Activated naive CD8-positive, alpha-beta T cell treated with anti-CD3 and anti-CD28 coated beads, Interleukin-2, amount 10 ng/mL, durations not matched to agents 7 days and 5 days (primary cell): Measurements from ENCODE around the gene DEAF1. TPM values are rescaled to one million over a fixed set of nuclear protein-coding genes. Genes with fewer than 3 reads are reported as not detected.

Experiments
- ATAC-seq: fragments of 150-1000 bp; cut with Tn5 transposase; one replicate; pipeline ENCODE4 v1.10.0; 2021; ENCODE audit warnings: low read depth, moderate library complexity
- POLR2A ChIA-PET: fragments of 350-600 bp; sonication (Branson Sonifier 250); formaldehyde crosslinking; loops from one replicate; lab custom pipeline; 2021; ENCODE audit warnings: antibody characterized with exemption; lab: Charles Lee
- DNase-seq: peaks from one replicate; pipeline ENCODE4 v3.0.0; 2021
- H3K27ac Mint-ChIP-seq: one replicate; pipeline ENCODE4 v1.8.0; 2022; ENCODE audit warnings: mild to moderate bottlenecking, mixed read lengths
- H3K27me3 Mint-ChIP-seq: one replicate; pipeline ENCODE4 v1.8.0; 2022; ENCODE audit warnings: mild to moderate bottlenecking, moderate library complexity, mixed read lengths
- H3K36me3 Mint-ChIP-seq: one replicate; pipeline ENCODE4 v1.8.0; 2021; ENCODE audit warnings: mild to moderate bottlenecking, mixed read lengths
- H3K4me1 Mint-ChIP-seq: one replicate; pipeline ENCODE4 v1.8.0; 2021; ENCODE audit warnings: mixed read lengths
- H3K4me3 Mint-ChIP-seq: one replicate; pipeline ENCODE4 v1.8.0; 2022; ENCODE audit warnings: mild to moderate bottlenecking, moderate library complexity, mixed read lengths
- H3K9me3 Mint-ChIP-seq: one replicate; pipeline ENCODE4 v1.8.0; 2021; ENCODE audit warnings: mixed read lengths
- total RNA-seq, 2 experiments: library from RNA; stranded (reverse); gene quantifications; one replicate each; pipeline ENCODE4 v1.2.3, GENCODE V29; 2021

DEAF1 gene
- total RNA-seq, 2 experiments from 2014 or later, result 33.1 to 36.0 TPM

DNA sequence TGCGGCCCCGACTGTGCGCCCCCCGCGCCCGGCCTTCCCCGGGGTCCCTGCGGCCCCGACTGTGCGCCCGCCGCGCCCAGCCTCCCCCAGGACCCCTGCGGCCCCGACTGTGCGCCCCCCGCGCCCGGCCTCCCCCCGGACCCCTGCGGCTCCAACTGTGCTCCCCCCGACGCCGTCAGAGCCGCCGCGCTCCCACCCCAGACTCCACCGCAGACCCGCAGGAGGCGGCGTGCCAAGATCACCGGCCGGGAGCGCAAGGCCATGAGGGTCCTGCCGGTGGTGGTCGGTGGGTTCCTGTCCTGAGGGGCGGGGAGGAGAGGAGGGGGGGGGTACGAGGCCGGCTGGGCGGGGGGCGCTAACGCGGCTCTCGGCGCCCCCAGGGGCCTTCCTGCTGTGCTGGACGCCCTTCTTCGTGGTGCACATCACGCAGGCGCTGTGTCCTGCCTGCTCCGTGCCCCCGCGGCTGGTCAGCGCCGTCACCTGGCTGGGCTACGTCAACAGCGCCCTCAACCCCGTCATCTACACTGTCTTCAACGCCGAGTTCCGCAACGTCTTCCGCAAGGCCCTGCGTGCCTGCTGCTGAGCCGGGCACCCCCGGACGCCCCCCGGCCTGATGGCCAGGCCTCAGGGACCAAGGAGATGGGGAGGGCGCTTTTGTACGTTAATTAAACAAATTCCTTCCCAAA lies 54.9 kb downstream of the DEAF1 start:
- Mint-ChIP-seq H3K9me3 (no peaks in the 10 kb centered on the region), H3K4me3 (no peak overlapping the region), H3K27me3 (peaks cover 29% of the 10 kb centered on the region), H3K4me1 (peaks cover 9% of the 10 kb centered on the region), H3K36me3 (peaks cover 4% of the 10 kb centered on the region), H3K27ac (no peak overlapping the region)
- POLR2A ChIA-PET, result interaction anchor here (1.2 kb wide), 1 partner anchor 11 kb away, joined by 3 read pairs; no protein-coding TSS in a partner anchor
- DNase-seq, result no peak
- ATAC-seq, result no peak

DNA sequence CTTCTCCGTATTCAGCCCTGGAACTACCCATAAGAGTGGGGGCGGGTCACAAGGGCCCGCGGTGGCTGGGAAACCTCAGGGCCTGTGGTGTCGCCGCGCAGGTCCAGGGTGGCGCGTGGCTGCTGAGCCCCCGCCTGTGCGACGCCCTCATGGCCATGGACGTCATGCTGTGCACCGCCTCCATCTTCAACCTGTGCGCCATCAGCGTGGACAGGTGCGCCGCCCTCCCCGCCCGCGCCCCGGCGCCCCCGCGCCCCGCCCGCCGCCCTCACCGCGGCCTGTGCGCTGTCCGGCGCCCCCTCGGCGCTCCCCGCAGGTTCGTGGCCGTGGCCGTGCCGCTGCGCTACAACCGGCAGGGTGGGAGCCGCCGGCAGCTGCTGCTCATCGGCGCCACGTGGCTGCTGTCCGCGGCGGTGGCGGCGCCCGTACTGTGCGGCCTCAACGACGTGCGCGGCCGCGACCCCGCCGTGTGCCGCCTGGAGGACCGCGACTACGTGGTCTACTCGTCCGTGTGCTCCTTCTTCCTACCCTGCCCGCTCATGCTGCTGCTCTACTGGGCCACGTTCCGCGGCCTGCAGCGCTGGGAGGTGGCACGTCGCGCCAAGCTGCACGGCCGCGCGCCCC lies 55.6 kb downstream of the DEAF1 start:
- Mint-ChIP-seq H3K36me3 (peaks cover 4% of the 10 kb centered on the region), H3K27ac (no peak overlapping the region), H3K27me3 (peaks cover 29% of the 10 kb centered on the region), H3K4me3 (no peak overlapping the region), H3K9me3 (no peaks in the 10 kb centered on the region), H3K4me1 (peaks cover 9% of the 10 kb centered on the region)
- POLR2A ChIA-PET, result no interaction called here
- DNase-seq (no peak), ATAC-seq (no peak)

DNA sequence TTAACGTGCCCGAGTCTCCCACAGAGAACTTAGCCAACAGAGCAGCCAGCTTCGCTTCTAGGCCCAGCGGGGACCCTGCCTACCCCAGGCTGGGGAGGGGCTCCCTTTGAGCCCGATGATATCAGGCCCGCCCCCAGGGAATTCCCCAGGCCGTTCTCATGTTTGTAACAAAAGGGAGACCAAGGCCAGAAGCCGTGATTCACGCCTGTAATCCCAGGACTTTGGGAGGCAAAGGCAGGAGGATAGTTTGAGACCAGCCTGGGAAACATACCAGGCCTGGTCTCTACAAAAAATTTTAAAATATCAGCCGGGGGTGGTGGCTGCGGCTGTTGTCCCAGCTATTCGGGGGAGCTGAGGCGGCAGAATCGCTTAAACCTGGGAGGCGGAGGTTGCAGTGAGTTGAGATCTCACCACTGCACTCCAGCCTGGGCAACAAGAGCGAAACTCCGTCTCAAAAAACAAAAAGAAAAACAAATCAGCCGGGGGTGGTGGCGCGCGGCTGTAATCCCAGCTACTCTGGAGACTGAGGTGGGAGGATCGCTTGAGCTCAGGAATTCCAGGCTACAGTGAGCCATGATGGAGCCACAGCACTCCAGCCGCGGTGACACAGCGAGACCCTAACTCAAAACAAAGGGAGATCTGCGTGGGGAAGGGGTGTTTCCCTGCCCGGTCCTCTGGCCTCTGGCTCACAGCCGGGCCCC lies 56.2 kb downstream of the DEAF1 start:
- DNase-seq (no peak), ATAC-seq (no peak)
- Mint-ChIP-seq H3K4me3 (no peak overlapping the region), H3K4me1 (peaks cover 9% of the 10 kb centered on the region), H3K9me3 (no peaks in the 10 kb centered on the region), H3K36me3 (peaks cover 4% of the 10 kb centered on the region), H3K27ac (no peak overlapping the region), H3K27me3 (peaks cover 29% of the 10 kb centered on the region)
- POLR2A ChIA-PET, result interaction anchor here (0.6 to 1.2 kb wide), 2 partner anchors 23 to 129 kb away, joined by 3 to 4 read pairs; partner anchors contain the start of gene IRF7

DNA sequence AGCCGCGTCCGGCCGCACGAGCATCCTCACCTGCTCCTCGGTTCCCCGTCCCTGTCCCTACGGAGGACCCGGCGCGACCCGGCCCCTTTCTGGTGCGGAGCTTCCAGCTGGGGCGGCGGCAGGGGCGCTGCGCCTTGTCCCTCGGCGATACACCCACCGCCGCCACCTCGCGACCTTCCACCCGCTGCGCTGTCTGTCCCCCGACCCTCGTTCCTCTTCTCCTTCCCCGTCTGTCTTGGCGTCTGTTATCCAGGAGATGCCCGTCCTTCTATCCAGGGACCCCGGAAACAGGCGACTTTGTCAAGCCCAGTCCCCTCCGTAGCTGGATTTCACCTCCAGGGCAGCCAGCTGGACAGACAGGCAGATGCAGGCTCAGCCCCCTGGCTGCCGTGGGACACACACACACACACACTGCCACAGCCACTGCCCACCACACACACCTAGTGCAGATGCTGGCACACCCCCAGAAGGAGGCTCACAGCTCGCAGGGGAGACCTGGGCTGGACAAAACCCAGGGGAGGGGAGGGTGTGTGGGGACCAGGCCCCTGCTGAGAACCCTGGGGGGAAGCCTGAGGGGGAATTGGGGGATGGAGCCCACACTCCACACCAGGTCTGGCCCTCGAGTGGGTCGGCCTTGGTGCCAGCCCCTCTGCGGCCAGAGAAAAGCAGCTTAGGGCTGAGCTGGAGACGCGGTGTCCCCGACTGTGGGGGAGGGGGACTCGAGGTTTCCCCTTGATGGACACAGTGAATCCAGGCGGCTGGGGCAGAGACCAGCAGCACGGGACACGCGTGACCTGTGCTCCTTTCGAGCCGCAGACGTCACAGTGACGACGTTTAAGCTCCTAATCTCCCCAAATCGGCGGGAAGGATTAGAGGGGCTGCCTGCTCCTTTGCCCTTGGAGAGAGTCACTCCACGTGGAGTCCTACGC lies 57.2 kb downstream of the DEAF1 start:
- ATAC-seq (no peak), DNase-seq (no peak)
- Mint-ChIP-seq H3K4me3 (peak overlapping the region; percentile 56), H3K36me3 (peaks cover 4% of the 10 kb centered on the region), H3K27me3 (peaks cover 29% of the 10 kb centered on the region), H3K4me1 (peaks cover 9% of the 10 kb centered on the region), H3K27ac (no peak overlapping the region), H3K9me3 (no peaks in the 10 kb centered on the region)
- POLR2A ChIA-PET, result interaction anchor here (0.6 to 1.2 kb wide), 3 partner anchors 22 to 128 kb away, joined by 3 to 4 read pairs (median 3); partner anchors contain the start of gene IRF7

DNA sequence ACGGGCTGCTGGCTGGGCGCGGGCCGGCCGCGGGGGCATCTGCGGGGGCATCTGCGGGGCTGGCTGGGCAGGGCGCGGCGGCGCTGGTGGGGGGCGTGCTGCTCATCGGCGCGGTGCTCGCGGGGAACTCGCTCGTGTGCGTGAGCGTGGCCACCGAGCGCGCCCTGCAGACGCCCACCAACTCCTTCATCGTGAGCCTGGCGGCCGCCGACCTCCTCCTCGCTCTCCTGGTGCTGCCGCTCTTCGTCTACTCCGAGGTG lies 57.8 kb downstream of the DEAF1 start:
- Mint-ChIP-seq H3K9me3 (no peaks in the 10 kb centered on the region), H3K27me3 (peaks cover 29% of the 10 kb centered on the region), H3K27ac (no peak overlapping the region), H3K4me1 (peaks cover 8% of the 10 kb centered on the region), H3K4me3 (peak overlapping the region; percentile 56), H3K36me3 (peaks cover 4% of the 10 kb centered on the region)
- ATAC-seq (peak; percentile 24), DNase-seq (no peak)
- POLR2A ChIA-PET, result interaction anchor here (1.2 kb wide), 1 partner anchor 21 kb away, joined by 4 read pairs; the partner anchor contains the start of gene IRF7

DNA sequence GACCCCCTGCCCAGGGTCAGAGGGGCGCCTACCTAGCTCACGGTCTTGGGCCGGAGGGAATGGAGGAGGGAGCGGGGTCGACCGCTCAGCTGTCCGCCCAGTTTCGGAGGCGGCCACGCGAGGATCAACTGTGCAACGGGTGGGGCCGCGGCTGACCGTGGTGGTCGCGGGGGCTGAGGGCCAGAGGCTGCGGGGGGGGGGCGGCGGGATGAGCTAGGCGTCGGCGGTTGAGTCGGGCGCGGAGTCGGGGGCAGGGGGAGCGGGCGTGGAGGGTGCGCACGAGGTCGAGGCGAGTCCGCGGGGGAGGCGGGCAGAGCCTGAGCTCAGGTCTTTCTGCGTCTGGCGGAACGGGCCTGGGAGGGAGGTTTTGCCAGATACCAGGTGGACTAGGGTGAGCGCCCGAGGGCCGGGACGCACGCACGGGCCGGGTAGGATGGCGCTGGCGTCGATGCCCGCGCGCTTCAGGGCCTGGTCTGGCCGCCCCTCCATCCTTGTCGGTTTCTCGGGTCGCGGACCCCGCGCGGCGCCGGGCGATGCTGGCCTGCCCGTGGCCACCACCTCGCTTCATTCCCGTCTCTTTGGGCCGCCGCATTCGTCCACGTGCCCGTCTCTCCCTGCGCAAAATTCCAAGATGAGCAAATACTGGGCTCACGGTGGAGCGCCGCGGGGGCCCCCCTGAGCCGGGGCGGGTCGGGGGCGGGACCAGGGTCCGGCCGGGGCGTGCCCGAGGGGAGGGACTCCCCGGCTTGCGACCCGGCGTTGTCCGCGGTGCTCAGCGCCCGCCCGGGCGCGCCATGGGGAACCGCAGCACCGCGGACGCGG lies 58.3 kb downstream of the DEAF1 start, which contains the start of gene DRD4:
DRD4 (plus strand) TSS at position 759 of the 822 bp plus-strand sequence; CDS start at position 795, 36 bp downstream.
- Mint-ChIP-seq H3K36me3 (peaks cover 4% of the 10 kb centered on the region), H3K4me3 (peak within 1 kb of the TSS; percentile 56), H3K27ac (no peak within 1 kb of the TSS), H3K27me3 (peaks cover 29% of the 10 kb centered on the region), H3K9me3 (no peaks in the 10 kb centered on the region), H3K4me1 (peaks cover 8% of the 10 kb centered on the region)
- POLR2A ChIA-PET, result no interaction called here
- ATAC-seq (no peak), DNase-seq (peak; percentile 24)

DNA sequence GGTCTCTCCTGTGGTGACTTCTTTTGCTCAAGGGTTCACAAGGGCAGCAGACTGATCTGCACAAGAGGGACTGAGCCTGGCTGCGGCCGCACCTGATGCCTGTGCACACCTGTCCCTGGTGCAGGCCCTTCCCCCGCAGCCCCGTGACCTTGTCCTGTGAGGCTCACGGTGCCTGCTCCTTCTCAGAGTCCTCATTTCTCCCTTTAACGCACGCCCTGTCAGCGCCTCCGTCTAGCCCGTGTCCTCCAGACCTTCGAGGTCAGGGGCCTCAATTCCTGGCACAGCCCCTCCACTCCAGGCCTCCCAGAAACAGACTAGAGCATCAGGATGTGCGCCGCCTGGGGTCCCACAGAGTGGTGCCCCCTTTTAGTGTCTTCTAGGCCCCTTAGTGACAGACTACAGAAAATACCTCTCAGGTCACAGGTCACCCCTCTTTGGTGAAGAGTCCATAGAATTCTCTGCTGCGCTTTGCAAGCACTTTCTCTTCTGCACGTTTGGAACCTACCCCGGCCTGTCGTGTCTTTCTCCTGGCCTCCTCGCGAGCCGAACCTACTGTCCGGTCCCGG lies 59.0 kb downstream of the DEAF1 start:
- POLR2A ChIA-PET, result no interaction called here
- H3K27me3 Mint-ChIP-seq, result peaks cover 29% of the 10 kb centered on the region
- ATAC-seq (no peak), DNase-seq (peak; percentile 27)
- no peaks in the 10 kb centered on the region for H3K9me3 Mint-ChIP-seq
- H3K36me3 Mint-ChIP-seq, result peaks cover 4% of the 10 kb centered on the region
- peaks cover 8% of the 10 kb centered on the region for H3K4me1 Mint-ChIP-seq
- H3K27ac Mint-ChIP-seq, result no peak overlapping the region
- H3K4me3 Mint-ChIP-seq, result no peak overlapping the region

DNA sequence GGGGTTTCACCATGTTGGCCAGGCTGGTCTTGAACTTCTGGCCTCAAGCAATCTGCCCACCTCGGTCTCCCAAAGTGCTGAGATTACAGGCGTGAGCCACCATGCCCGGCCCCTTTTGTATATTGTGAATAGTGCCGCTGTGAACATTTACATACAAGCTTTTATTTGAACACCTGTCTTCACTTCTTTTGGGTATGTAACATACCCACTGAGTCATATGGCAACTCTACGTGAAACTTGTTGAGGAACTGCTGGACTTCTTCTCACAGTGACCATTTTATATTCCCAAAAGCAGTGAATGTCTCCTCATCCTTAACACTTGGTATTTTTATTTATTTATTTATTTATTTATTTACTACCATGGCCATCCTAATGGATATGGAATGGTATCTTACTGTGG lies 64.2 kb downstream of the DEAF1 start:
- no peak for ATAC-seq
- DNase-seq, result no peak
- Mint-ChIP-seq H3K4me3 (no peak overlapping the region), H3K27ac (no peak overlapping the region), H3K36me3 (peaks cover 2% of the 10 kb centered on the region), H3K4me1 (peaks cover 15% of the 10 kb centered on the region), H3K27me3 (peaks cover 14% of the 10 kb centered on the region), H3K9me3 (no peaks in the 10 kb centered on the region)
- POLR2A ChIA-PET, result no interaction called here

DNA sequence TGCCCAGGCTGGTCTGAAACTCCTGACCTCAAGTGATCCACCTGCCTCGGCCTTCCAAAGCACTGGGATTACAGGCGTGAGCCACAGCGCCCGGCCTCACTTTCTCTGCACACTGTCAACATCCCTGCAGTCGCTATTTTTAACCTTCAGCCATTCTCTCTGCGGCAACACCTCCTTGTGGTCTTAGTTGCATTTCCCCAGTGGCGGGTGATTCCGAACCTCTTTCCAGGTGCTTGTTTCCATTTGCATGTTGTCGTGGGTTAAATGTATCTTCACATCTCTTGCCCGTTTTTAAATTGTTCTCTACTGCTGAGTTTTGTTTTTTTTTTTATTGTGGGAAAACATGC lies 65.8 kb downstream of the DEAF1 start:
- POLR2A ChIA-PET, result interaction anchor here (0.7 kb wide), 2 partner anchors 12 to 62 kb away, joined by 3 to 4 read pairs; no protein-coding TSS in a partner anchor
- H3K9me3 Mint-ChIP-seq, result no peaks in the 10 kb centered on the region
- ATAC-seq (peak; percentile 43), DNase-seq (peak; percentile 37)
- H3K36me3 Mint-ChIP-seq, result peaks cover 2% of the 10 kb centered on the region
- H3K4me1 Mint-ChIP-seq, result peaks cover 15% of the 10 kb centered on the region
- H3K4me3 Mint-ChIP-seq, result peak overlapping the region; percentile 57
- H3K27ac Mint-ChIP-seq, result peak overlapping the region; percentile 57
- H3K27me3 Mint-ChIP-seq, result peaks cover 12% of the 10 kb centered on the region

DNA sequence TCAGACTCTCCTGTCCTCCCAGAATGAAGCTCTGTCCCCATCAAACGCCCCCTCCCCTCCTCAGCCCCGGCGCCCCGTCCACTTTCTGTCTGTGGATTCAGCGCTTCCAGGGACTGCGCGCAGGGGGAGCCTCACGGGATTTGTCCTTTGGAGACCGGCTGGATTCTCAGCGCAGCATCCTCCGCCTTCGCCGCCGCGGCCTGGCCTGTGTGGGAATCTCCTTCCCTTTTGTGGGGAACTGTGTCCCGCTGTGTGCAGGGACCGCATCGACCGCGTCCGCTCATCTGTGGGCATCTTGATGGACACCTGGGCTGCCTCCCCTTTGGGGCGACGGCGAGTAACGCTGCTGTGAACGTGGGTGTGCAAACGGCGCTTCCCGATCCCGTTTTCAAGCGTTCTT lies 67.0 kb downstream of the DEAF1 start:
- DNase-seq (peak; percentile 35), ATAC-seq (no peak)
- H3K4me1 Mint-ChIP-seq, result peaks cover 15% of the 10 kb centered on the region
- H3K27me3 Mint-ChIP-seq, result peaks cover 12% of the 10 kb centered on the region
- H3K27ac Mint-ChIP-seq, result no peak overlapping the region
- POLR2A ChIA-PET, result no interaction called here
- H3K9me3 Mint-ChIP-seq, result no peaks in the 10 kb centered on the region
- peaks cover 2% of the 10 kb centered on the region for H3K36me3 Mint-ChIP-seq
- peak overlapping the region; percentile 57 for H3K4me3 Mint-ChIP-seq

DNA sequence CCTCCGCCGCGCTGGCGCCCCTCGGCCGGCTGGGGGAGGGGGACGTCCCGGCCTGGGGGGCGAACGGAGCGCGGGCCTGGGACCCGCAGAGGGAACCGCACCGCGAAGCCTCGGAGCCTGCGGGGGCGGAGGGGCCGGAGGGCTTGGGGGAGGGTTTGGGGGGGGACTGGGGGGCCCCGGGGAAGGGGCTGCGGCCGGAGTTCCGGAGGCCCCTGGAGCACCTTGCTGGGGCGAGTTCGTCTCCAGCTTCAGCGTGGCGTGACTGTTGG lies 67.8 kb downstream of the DEAF1 start:
- Mint-ChIP-seq H3K9me3 (no peaks in the 10 kb centered on the region), H3K27me3 (peaks cover 12% of the 10 kb centered on the region), H3K27ac (no peak overlapping the region), H3K36me3 (peaks cover 2% of the 10 kb centered on the region), H3K4me1 (peaks cover 15% of the 10 kb centered on the region), H3K4me3 (no peak overlapping the region)
- DNase-seq (no peak), ATAC-seq (no peak)
- POLR2A ChIA-PET, result interaction anchor here (0.8 kb wide), 1 partner anchor 99 kb away, joined by 3 read pairs; no protein-coding TSS in a partner anchor
